LNCaP clone FGC (cell line): Measurements from ENCODE around the gene MBOAT7.

ENCODE experiments used
- DNase-seq: peaks from one replicate; pipeline ENCODE4 v3.0.0-alpha.2; 2011; ENCODE audit warnings: low read depth
- H3K4me3 ChIP-seq: 2 replicates; pipeline ENCODE4 v1.5.1; 2011; ENCODE audit warnings: mild to moderate bottlenecking, low read depth, low read length, control low read depth
- TF ChIP-seq, protein P1 (sequence below): IDR thresholded peaks from 2 replicates; pipeline ENCODE4 v1.5.1; 2012; ENCODE audit warnings: mild to moderate bottlenecking; ENCODE audit not compliant: control insufficient read depth, insufficient read depth; ENCODE audit errors: extremely low read depth

Gene MBOAT7

DNA sequence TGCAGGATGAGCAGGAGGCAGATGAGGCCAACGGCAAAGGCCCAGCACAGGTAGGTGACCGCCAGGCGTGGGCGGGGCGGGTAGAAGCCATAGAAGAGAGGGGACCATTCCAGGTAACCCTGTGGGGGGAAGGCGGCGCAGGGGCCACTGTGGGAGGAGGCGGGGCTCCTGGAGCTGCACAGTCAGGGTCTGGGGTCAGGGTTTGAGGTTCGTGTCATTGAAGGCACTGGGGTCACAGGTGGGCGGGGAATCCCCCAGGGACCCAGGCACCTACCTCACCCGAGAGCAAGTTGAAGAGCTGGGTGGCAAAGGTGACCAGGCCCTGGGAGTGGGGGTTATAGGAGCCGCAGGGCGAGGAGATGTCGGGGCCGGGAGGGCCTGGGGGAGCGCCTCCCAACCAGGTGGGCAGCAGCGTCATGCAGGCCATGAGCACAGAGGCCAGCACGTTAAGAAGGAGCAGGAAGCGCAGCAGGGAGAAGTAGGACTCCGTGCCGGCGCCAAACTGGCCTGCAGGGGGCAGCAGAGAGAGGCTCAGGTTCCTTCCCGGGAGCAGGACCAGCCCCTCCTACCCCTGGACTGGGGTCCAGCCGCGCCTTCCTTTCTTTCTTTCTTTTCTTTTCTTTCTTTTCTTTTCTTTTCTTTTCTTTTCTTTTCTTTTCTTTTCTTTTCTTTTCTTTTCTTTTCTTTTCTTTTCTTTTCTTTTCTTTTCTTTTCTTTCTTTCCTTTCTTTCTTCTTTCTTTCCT lies 21.0 kb downstream of the MBOAT7 start:
- TF ChIP-seq, protein P1, sequence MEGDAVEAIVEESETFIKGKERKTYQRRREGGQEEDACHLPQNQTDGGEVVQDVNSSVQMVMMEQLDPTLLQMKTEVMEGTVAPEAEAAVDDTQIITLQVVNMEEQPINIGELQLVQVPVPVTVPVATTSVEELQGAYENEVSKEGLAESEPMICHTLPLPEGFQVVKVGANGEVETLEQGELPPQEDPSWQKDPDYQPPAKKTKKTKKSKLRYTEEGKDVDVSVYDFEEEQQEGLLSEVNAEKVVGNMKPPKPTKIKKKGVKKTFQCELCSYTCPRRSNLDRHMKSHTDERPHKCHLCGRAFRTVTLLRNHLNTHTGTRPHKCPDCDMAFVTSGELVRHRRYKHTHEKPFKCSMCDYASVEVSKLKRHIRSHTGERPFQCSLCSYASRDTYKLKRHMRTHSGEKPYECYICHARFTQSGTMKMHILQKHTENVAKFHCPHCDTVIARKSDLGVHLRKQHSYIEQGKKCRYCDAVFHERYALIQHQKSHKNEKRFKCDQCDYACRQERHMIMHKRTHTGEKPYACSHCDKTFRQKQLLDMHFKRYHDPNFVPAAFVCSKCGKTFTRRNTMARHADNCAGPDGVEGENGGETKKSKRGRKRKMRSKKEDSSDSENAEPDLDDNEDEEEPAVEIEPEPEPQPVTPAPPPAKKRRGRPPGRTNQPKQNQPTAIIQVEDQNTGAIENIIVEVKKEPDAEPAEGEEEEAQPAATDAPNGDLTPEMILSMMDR = peak; percentile 93
- DNase-seq = no peak
- no peak overlapping the region for H3K4me3 ChIP-seq

GRCh38 chr19:54165222-54165621 lies 24.2 kb downstream of the MBOAT7 start:
- TF ChIP-seq, protein P1 = no peak
- no peak overlapping the region for H3K4me3 ChIP-seq
- no peak for DNase-seq

GRCh38 chr19:54164369-54165068 lies 24.9 kb downstream of the MBOAT7 start:
- no peak overlapping the region for H3K4me3 ChIP-seq
- TF ChIP-seq, protein P1 = no peak
- DNase-seq = no peak

- TF ChIP-seq, protein P1 = no peak
- H3K4me3 ChIP-seq = peak overlapping the region; percentile 39
- no peak for DNase-seq
Observed at GRCh38 chr19:54162884-54163283, 26.5 kb downstream of the MBOAT7 start.

GRCh38 chr19:54162241-54162805 lies 27.1 kb downstream of the MBOAT7 start:
- DNase-seq = peak; percentile 68
- peak overlapping the region; percentile 39 for H3K4me3 ChIP-seq

GRCh38 chr19:54160854-54161253 lies 28.5 kb downstream of the MBOAT7 start:
- TF ChIP-seq, protein P1 = no peak
- no peak for DNase-seq

More at GRCh38 chr19:54162241-54162805, 27.1 kb downstream of the MBOAT7 start:
- TF ChIP-seq, protein P1 = no peak

More at GRCh38 chr19:54160854-54161253, 28.5 kb downstream of the MBOAT7 start:
- peak overlapping the region; percentile 62 for H3K4me3 ChIP-seq
